Measurements from ENCODE around the gene CEP131.

DNA sequence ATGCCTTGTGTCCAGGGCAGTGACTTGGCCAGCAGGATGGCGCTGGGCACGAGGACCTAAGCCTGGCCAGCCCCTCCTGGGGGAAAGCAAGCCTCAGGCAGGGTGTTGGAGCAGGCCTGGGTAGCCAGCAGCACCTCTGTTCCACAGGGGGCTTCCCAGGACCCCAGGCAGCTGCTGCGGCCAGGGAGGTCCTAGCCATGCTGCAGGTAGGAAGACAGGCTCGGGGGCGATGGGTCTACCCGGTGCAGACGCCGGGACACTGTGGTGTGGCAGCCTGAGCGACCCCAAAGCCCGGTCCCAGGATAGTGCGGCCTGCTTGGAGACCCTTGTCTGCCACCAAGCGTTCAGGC, 34.3 kb downstream of the CEP131 start:
- TF ChIP-seq, protein P1, sequence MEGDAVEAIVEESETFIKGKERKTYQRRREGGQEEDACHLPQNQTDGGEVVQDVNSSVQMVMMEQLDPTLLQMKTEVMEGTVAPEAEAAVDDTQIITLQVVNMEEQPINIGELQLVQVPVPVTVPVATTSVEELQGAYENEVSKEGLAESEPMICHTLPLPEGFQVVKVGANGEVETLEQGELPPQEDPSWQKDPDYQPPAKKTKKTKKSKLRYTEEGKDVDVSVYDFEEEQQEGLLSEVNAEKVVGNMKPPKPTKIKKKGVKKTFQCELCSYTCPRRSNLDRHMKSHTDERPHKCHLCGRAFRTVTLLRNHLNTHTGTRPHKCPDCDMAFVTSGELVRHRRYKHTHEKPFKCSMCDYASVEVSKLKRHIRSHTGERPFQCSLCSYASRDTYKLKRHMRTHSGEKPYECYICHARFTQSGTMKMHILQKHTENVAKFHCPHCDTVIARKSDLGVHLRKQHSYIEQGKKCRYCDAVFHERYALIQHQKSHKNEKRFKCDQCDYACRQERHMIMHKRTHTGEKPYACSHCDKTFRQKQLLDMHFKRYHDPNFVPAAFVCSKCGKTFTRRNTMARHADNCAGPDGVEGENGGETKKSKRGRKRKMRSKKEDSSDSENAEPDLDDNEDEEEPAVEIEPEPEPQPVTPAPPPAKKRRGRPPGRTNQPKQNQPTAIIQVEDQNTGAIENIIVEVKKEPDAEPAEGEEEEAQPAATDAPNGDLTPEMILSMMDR (IDR thresholded peaks at IDR 0.05), result no peak
- TF ChIP-seq POLR2A (IDR thresholded peaks at IDR 0.05) (no peak), EP300 (IDR thresholded peaks at IDR 0.05) (no peak)

All from tibial nerve (tissue), 4 donors.